HPDE6-E6E7 (cell line): ENCODE results near the gene LIN52.

Source experiments
- DNase-seq: peaks from one replicate; pipeline ENCODE4 v3.0.0; 2011; ENCODE audit warnings: missing footprints; ENCODE audit errors: extremely low spot score

The LIN52 gene

DNA sequence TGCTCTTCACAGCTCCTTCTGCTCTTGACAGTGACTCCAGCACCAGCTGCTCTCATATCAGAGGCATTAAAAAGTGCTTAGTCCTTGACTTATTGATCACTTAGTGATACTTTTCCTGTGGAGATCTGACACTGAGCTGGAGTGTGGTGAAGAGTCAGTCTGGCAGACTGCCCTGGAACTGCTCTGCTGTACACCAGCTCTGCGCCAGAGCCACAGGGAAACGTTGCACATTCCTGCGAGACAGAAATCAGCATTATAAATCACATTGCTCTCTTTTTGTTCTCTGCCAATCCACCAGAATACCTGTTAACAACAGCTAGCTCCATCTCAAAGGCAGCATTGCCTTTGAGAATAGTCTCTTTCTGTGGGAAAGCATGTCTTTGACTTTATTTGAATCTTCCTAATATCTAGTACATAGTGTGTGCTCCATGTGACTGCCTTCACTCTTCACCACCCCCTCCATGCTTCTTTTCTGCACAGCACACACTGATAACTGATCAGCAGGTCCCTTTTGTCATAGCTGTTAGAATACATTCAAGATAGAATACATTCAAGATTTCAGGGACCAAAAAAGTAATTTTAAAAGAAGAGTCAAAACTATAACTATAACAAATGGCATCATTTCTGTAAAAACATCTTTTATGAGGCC is 106.3 kb downstream of the LIN52 start:
- no peak for DNase-seq

DNA sequence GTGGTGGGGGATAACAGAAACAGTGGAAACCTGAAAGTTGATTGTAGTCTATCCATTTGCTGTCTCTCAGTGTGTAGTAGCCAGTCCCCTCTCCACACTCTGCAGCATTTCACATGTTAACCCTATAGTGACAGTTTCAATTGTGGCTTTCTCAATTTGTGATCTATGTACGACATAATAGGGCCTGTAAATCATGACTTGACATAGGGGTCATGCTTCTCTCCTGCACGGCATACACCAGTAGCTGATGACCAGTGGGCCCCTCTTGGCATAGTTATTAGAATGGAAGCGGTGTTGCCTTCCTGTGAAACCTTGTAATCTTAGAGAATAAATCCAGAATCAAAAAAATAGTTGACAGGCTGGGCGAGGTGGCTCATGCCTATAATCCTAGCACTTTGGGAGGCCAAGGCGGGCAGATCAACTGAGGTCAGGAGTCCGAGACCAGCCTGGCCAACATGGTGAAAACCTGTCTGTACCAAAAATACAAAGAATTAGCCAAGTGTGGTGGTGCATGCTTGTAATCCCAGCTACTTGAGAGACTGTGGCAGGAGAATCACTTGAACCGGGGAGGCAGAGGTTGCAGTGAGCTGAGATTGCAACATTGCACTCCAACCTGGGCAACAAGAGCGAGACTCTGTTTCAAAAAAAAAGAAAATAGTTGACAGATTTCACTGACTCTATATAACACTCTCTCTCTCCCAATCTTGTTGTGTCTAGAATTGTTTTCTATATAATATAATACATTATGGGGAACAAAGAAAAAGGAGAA is 109.9 kb downstream of the LIN52 start:
- DNase-seq = no peak

DNA sequence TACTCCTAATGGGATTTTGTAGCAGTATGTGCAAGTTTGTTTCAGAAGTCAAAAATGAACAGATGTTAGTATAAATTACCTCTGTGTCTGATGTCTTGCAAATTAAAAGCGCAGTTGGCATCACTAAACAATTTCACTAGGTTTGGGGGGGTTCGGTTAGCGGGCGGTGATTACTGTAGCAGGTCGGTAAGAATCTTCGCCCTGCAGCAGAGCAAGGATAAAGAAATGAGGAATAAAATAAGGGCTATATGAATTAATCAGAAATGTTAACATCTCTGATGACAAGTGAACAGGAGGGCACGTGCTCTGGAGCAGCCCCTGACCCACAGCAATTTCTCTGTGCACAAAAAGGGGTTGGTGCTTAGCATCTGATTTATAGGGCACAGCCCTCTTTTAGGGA is 110.9 kb downstream of the LIN52 start:
- no peak for DNase-seq

DNA sequence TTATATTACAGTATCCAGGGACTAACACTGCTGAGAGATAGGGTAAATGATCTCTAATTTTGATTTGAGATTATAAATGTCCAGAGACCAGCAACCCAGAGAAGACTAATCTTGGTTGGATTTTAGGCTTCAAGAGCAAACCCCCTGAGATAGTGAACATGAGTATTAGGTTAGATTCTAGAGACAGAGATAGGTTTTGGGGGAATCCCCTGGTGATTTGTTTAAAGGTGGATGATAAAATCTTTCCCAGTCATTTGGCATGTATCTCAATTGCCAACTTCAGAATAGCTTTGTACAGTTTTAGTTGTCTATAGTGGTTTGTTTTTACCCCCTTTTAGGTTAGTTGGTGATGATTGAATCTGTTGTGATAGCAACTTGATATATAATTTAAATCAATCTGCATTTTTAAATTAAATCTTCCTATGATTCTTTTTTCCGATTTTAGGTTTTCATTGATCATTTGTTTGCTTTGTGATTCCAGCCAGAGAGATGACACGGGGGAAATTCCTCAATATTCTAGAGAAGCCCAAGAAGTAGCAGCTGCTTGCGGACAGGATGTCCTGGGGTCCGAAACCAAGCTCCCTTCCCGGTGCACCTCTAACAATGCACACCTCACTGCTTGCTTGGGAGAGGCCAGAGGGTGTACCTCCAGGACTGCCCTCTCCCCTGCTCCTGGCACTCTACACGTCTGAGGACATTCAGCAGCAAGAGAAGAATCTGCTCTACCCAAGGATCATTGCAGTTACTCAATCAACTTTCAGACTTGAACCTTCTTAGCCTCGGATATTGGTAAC is 113.9 kb downstream of the LIN52 start:
- no peak for DNase-seq

DNA sequence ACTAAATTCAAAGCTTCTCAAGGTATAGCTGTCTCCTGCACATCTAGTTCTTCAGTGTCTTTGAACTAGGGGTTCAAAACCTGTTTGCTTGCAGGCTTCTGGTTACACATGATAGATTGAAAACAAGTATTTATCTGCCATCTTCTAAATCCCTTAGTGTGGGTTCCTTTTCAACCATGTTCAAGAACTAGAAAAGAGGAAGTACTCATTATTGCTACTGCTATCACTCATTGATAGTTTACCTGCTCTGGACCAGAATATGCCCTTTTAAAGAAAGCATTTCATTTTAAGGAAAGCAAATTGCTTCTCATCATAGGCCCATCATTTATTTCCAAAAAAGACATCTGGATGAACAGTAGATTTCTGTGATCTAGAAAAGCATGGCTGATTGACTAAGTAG is 117.4 kb downstream of the LIN52 start:
- no peak for DNase-seq

DNA sequence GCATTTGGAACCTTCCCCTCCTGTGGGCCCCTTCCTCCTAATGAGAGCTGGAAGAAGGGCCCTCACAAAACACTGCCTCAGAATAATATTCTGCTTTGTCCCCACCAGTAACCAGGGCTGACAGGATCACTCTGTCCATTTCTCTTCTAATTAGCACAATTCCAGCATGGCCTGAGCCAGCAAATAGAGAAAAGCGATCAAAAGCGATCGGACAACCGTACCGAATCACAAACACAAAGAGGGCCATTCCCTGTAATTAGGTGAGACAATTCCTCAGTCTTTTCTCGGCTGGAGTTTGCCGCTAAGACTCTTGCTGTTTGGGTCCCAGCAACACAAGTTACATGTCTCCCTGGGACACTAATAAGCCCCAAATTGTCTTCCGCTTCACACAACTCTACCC is 118.9 kb downstream of the LIN52 start:
- DNase-seq = no peak

DNA sequence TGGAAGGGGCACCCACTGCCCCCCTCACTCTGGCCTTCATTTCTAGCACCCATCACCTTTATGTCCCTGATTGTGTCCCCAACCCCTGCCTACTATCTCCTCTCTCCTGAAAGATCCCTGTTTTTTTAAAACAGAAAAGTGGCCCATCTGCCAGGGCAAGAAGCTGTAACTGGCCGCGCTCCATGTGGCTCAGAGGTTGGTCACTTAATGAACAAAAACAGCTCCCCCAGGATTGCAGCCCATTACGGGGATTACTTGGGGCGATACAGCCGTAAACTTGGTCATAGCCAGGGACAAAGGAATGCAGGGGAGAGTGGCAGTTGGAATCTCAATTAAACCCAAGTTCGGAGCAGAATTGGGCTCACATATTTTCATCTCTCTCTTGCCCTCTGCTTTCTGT is 119.7 kb downstream of the LIN52 start:
- no peak for DNase-seq

DNA sequence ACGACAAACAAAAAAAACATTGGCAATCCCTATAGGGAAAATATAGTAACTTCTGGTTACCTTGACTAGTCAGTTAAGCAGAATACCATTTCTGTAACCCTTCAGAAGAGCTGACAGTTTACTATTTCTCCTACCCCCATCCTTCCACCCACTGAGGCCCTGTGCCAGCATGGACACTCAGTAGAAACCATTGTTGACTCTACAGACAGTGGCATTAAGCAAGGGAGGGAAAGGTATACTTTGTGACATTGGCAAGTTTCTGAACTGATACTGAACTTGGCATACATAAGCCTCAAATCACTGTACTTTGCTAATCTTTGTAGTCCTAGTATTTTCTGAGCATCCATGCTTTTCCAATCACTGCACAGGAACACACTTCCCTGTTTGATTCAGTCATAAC is 121.1 kb downstream of the LIN52 start:
- no peak for DNase-seq

DNA sequence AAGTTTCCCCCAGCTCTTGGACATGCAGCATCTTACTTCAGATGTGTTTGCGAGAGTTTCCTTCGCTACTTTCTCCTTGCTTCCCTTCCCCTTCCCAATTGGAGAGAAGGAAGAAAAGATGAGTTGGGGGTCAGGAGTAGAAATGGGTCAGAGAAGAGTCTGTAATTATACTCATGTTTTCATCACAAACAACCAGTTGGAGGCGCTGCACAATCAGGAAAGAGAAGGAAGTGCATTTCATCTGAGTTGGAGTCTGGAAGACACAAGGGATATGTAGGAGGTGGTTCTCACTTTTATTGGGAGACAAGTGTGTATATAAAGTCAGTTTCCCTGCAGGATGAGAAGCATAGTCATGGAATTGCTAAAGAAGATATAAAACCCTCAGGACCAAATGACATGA is 123.2 kb downstream of the LIN52 start:
- no peak for DNase-seq

DNA sequence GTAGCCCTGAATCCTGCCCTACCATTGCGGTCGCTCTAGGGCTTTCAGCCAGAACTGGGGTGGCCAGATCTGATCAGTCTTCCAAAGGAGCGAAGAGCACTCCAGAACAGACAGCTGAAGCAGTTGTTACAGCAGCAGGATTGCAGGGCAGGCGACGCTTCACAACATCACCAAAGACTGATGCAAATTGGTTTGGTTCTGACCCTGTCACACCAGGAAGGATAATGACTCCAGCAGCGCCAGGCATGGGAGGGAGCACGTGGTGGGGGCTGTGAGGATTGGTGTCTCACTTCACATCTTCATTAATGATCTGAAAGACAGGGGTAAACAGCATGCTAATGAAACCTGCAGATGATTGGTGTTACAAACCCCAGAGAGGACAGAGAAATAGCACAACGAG is 123.9 kb downstream of the LIN52 start:
- DNase-seq = no peak

DNA sequence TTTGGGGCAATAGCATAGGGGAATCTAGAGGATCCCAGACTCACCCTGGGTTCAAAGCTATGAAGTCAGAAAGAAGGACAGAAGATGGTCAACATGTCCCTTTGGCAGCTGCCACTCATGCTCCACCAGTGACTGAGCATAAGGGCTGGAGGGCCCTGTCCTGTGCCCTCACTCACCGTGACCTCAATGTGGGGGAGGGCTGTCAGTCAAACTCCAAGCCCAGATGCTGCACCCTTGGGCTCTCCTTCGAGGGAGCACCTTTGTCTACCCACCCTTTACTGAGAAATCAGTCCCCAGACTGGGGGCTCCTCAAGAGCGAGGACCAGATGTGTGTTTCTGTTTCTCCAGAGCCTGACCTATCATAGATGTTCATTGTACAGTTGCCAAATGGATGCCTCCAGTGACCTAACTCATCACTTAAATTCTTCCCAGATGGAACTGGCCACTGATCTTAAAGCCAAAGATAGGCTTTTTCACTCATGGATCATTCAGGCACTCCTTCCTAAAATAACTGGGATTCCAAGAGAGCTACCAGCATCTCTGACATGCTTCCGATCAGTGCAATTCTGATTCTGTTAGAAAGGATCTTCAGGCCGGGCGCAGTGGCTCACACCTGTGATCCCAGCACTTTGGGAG is 127.3 kb downstream of the LIN52 start:
- no peak for DNase-seq

DNA sequence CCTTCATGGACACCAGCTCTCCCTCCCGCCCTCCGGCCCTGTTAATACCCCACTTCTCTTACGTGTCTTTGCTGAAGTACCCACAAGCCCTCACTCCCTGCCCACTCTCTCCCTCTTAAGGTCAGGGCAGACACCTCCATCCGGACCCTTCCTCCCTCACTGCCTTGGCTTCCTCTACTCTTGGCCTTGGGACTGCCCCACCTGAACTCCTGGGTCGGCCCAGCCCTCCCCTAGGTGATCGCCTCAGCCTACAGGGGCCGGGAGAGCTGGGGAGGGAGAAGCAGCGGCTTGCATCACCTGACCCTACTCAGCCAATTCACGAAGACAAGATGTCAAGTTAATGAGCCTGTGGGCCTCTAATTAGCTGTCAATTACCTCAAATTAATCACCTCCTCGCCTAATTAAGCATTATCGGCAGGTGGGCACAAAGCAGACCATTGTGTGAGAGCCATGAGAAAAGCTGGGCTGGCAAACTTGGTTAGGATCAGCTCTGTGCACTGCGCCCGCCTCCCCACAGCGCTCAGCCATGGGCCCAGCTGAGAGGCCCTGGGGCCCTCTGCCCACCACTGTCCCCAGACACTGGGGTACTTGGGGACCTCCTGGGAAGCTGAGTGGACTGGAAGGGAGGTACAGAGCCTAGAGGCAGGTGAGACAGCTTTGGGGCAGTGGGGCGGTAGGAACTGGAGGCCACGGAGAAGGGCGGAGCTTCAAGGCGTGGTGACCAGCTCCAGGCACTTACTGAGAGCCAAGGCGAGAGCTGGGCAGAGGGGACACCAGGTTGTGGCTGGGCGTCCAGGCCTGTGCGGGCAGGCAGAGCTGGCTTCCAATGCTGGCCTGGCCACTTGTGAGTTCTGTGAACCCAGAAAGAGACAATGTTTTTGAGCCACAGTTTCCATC is 129.4 kb downstream of the LIN52 start:
- DNase-seq = no peak

DNA sequence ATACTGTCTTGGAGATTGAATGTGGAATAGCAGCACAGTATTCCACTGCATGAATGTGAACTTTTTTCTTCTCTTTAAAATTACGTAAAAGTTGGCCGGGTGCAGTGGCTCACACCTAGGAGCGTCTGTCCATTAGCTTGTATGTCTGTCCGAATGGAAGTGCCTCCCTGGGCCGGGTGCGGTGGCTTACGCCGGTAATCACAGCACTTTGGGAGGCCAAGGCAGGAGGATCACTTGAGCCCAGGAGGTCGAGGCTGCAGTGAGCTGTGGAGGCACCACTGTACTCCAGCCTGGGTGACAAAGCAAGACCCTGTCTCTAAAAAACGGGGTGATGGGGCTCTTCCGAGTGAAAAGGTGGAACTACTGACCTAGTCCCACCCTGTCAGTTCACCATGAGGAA is 131.9 kb downstream of the LIN52 start:
- no peak for DNase-seq

DNA sequence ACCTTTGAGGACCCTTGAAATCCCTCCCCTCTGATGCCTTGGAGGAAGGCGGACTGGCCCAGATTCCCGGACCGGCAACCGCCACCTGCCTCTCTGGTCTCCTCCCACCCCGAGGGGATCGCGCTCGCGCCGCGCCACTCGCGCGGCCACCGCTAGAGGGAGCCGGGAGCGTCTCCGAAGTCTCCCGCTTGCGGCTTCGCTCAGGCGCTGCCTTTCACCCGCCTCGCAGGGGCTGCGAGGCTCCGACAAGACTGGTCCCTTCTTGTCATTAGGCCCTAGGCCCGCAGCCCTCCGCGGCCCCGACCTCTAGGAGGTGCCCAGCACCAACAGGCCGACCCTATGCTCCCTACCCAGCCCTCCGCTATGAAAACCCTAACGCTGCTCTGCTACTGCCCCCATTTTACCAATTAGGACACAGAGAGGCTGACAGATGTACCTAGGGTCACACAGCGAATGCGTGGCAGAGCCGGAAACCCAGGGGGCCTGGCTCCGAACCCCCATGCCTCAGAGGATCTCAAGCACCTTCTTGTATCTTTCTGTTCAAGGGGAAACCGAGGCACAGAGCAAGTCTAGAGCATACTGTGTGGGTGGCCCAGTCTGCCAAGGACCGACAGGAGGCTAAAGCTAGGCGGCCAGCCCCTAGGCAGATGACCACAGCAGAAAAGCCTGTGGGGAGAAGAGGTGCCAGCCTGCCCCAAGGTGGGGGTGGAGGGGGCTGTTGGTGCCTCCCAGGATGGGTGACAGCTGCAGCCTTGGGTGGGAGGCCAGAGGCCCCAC is 133.1 kb downstream of the LIN52 start:
- peak; percentile 86 for DNase-seq

DNA sequence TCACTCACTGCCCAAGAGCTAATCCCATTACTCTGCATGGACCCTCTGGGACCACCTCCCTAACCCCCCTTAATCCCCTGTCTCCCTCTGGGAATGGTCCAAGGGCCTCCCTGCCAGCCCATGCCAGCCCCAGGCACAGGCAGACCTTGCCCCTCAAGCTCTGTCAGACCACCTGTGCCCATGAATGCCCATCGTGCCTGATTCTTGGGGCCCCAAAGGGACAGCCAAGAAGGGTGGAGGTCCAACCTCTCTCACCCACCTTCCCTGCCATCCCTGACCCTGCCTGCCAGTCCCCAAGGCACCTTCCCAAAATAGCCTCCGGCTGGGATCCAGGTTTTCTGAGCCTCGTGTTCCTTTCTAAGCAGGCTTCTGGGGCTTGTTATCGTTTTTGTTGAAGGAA is 133.7 kb downstream of the LIN52 start:
- DNase-seq = no peak

DNA sequence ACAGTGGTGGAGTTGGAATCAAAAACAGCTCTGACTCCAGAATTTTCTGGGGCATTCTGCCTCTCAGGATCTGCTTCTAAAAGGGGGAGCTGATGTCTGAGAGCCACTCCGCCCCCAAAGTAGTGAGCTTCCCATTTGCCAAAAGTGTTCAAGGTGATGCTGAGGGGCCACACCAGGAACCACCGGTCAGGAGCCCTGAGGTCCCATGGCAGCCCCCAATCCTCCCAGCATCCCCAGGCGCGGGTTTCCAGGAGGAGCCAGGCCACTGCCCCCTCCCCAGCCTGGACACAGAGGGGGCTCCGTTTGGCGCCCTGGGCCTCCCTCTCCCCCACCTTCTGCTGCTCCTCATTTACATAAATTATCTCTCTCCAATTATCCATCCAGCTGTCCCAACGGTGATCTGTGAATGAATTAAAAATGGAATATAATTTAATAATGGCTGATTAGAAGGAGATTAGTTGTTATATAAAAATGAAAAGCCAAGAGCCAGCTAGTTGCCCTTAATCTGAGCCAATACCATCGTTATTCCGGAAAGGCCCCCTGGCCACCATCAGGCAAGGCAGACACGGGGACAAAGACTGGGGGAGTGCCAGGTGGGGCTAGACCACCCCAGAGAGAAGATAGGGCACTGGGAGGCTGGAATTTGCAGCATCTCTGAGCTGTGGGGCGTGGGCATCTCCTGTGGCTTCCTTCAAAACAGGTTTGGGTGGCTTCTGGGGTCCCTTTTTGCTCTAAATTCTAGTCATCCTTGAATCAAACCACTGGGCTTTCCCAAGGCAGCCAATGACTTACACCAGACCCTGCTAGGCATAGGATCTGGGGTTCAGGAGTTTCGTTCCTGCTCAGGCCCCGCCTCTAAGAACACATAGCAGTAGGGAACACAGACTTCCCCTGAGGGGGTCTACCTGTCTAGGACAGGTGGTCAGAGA is 134.8 kb downstream of the LIN52 start:
- no peak for DNase-seq

DNA sequence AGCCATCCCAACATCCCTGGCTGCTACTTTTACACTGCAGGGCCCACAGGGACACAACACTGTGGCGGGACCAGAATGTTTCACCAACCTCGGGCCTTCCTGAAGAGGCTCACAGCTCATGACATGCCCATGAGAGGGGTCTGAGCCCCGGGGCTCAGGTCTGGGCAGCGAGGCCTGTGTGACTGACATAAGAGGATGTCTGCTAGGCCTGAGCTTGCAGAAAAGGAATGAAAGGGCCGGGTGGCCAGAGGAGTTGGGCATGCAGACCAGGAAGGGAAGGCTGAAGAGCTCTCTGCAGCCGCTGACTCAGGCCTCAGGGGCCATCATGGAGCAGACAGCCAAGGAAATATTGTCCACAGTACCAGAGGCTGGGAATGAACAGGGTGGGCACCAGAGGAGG is 136.2 kb downstream of the LIN52 start:
- DNase-seq = no peak

DNA sequence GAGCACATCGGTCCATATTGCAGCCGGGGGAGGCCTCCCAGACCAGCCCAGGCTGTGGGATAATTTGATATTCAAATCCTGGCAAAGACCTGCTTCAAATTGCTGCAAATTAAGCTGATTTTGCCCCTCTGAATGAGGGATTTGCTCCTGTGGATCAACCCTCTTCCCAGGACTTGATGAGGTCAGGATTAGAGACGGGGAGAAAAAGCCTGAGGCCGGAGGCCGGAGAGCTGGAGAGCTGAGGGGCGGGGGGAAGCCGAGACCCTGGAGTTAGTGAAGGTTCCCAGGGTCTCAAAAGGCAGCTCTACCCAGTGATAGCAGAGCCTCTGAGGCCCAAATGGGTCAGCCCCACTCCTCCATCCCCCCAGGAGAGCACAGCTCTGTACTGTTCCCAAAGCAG is 137.0 kb downstream of the LIN52 start:
- DNase-seq = no peak

DNA sequence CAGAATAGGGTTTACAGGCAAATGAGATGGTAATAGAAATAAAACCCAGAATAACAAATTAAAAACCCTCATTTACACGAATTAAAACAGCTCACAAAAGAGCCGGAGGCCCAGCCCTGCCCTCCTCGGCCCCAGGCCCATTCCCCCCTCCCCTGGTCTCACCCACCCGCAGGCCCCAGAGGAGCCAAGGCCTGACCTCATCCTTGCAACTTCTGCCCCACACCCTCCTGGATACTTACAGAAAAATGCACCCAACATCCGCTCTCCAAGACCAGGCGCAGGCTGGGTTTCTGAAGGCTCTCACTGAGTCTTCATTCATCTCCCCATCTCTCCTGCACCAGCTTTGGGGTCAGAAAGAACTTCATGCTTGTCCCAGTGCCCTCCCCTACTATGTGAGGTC is 138.3 kb downstream of the LIN52 start:
- DNase-seq = no peak
